HG03135 (cell line): ENCODE measurements around the gene RSAD1.

ENCODE experiments used
- ATAC-seq: cut with Tn5 transposase; IDR thresholded peaks from one replicate; pipeline ENCODE4 v1.9.1; 2021; ENCODE audit warnings: mild to moderate bottlenecking, moderate library complexity; ENCODE audit not compliant: unreplicated experiment

The RSAD1 gene

DNA sequence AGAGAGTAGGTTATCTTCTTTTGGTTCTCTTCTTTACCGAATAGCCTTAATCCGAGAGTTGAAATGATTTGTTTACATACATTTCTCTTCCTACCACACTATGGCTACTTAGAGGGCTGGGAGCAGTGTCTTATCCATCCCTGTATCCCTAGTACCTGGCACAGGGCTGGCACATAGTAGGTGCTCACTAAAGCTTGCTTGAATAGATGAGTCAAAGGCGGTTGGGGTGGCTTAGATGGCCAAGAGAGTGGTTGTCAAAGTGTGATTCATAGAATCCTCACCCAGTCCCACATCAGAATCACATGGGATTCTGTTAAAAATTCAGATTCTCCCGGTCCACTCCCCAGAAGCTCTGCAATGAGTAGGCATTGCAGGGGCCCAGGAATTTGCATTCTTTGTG, 21.0 kb upstream of the RSAD1 start:
- ATAC-seq = no peak

DNA sequence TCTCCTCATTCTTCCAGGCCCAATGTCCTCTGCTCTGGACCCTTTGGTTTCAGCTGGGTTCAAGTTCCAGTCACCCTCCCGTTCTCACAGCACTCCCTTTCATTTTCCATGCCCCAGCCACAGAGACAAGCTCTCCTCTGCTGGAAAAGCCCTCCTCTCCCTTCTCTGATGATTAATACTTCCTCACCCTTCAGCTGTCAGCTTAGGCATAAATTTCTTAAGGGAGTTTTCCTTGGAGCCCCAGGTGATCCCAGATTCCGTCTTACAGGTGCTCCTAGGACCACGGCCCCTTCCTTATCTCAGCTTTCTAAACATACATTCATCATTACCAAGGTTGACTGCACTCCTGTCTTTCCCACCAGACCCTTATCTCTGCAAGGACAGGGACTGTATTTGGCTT, 20.4 kb upstream of the RSAD1 start:
- ATAC-seq = no peak

DNA sequence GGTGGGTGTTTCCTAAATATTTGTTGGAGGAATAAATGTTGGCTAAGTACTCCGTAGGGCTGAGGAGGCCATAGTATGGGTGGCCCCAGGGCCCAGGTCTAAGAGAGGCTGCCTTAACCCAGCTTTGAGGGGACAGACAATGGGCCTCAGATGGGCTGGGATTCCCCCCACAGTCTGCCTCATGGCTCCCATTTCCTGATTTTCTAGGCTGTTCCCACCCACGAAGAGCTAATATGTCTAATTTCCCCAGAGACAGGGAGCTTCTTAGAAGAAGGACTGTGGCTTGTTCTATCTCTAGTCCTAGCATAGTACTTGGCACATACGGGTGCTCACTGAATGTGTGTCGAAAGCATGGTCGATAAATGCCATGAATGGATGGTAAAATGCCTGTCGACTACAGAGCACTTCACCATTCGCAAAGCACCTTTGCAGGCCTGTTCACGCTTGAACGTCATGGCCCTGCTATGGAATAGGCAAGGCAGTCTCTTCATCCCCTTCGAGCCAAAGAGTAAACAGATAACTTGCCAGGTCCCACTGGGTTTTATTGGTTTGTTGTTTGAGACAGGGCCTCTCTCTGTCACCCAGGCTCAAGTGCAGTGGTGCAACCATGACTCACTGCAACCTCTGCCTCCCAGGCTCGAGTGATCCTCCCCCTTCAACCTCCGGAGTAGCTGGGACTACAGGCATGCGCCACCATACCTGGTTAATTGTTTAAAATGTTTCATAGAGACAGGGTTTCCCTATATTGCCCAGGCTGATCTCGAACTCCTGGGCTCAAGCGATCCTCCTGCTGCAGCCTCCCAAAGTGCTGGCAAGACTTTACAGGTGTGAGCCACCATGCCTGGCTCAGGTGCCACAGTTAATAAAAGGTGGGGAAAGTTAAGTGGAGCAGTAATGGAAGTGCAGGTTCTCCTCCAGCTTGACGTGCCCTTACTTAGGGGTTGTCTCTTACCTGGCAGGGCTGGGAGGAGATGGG, 19.7 kb upstream of the RSAD1 start:
- no peak for ATAC-seq

- ATAC-seq = no peak
These were observed 18.9 kb upstream of the RSAD1 start for GRCh38 chr17:50459756-50460155.

- ATAC-seq = no peak
These were observed 17.7 kb upstream of the RSAD1 start for GRCh38 chr17:50460831-50461526.

GRCh38 chr17:50461550-50462132, 17.0 kb upstream of the RSAD1 start:
- ATAC-seq = no peak

DNA sequence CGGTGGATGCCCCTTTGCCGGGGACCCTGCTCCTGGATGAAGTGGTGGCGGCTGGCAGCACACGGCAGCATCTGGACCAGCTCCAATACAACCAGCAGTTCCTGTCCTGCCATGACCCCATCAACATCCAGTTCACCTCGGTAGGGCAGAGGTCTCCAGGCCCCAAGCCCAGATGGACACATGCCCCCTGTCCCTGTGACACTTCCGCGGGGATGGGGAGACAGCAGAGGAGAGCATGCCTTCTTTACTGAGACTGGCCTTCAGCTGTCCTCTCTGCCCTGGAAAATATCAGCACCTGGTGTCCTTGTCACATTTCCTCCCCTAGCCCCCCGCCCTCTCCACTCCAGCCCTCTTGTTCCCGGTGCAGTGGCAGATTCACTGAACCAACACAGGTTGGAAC, 16.2 kb upstream of the RSAD1 start:
- no peak for ATAC-seq

DNA sequence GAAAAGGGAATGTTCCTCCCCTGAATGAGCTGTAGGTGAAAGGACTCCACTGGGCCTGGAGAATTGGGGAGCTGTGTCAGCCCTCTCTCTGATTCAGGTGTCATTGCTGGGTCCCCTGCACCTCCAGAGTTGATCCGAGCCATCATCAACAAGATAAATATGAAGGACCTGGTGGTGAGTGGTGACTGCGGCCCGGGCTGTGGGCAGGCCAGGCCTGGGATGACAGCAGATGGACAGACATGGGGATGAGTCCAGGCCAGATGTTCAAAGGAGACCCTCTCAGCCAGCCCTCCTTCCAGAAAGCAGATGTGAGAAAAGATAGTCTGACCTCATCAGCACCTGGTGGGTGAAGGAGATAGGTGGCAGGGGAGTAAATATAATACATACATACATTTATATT, 14.5 kb upstream of the RSAD1 start:
- ATAC-seq = no peak

DNA sequence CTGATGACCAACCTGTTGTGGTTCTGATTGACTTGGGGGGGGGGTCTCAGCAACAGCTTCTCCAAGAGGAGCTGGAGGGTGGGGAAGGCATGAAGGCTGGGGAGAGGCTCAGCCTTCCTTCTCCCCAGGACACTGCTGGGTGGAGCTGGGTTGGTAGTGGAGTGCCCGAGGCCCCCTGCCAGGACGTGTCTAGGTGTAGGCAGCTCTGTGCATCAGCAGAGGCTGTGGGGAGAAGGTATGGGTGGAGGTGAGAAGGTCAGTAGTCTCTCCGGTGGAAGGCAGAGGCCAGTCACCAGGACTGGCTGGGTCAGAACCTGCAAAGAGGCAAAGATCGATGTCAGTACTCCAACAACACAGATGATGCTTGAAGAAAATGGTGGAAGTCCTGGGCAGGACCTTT, 13.9 kb upstream of the RSAD1 start:
- no peak for ATAC-seq

- no peak for ATAC-seq
These were observed 13.5 kb upstream of the RSAD1 start for GRCh38 chr17:50465171-50465570.

DNA sequence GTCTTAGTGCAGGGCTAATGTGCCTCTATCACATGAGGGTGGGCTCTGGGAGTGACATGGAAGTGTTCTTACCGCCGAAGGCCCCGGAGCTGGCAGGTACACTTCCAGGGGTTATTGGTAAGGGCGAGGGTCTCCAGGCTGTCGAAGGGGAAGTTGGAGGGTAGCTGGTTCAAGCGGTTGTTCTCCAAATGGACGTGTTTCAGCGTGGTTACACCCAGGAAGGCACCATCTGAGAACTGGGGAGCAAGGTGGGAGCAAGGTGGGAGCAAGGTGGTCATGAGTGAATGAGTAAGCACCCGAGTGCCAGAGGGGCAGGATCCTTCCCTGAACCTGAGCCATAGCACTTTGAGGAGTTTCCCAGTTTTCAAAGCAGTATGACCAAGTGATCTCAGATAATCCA, 13.0 kb upstream of the RSAD1 start:
- ATAC-seq = no peak

GRCh38 chr17:50466371-50467113, 12.1 kb upstream of the RSAD1 start:
- no peak for ATAC-seq

GRCh38 chr17:50467114-50467854, 11.4 kb upstream of the RSAD1 start:
- no peak for ATAC-seq

DNA sequence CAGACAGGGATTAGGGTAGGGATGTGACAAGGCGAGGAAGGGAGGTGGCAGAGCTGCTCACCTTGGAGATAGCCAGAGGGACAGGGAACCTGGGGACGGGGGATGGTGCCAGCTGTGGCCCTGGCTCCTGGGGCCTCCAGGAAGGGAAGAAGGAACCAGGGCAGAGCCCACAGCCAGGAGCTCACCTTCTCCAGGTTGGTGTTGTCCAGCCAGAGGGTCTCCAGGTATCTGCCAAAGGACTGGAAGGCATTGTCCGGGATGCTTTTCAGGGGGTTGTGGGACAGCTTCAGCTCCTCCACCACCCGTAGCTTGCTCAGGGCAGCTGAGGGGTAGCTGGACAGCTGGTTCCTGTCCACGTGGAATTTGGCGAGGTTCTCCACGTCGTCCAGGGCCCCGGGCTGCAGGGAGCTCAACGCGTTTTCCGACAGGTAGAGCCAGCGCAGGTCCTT, 10.8 kb upstream of the RSAD1 start:
- ATAC-seq = no peak

GRCh38 chr17:50468304-50469207, 10.1 kb upstream of the RSAD1 start, which contains the start of gene CHAD:
CHAD (minus strand) TSS chr17:50468880; CDS start chr17:50468813, 67 bp downstream.
- ATAC-seq = no peak

DNA sequence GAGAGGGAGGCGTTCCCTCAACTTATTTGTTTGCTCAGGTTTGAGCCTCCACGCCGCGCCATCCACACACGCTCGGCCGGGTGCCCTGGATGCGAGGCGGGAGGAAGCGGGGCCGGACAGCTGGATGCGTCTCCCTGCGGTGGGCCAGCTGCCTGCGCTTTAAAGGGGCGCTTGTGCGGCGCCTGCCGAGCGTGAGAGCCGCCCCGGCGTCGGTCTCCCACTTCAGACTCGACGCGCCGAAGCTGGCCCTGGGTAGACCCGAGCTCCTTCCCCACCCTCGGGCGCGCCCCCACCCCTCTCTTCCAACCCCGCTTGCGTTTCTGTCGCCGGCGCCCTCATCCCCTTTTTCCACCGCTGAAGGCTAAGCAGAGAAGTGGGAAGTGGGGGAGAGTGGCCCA, 9.5 kb upstream of the RSAD1 start:
- ATAC-seq = no peak

DNA sequence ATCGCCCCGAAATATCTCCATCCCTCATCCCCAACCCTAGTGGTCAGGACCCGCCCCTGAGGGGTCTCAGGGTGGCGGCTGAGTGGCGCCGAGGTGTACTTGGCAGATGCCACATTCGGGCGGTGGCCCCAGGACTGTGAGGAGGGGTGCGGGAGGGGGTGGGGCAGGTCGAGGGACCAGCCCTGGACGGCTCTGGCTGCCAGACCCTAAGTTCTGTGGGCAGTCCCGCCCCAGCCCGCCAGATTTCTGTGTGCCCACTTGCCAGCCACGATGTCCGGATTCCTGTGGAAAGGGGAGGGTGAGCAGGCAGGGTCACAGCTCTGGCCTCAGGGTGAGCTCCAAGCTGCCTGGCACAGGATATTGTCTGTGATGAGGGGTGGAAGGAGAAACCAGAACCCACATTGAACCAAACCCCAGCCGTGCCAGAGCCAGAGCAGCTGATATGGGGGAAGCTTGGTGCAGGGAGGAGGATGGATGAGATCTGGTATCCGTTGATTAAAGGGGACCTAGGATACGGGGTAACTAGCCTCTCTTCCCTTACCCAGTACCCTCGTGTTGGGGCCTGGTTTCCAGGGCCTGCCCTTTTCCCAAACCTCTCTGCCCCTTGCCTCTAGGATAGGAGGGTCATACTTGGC, 8.9 kb upstream of the RSAD1 start:
- no peak for ATAC-seq

GRCh38 chr17:50470426-50470825, 8.2 kb upstream of the RSAD1 start:
- ATAC-seq = no peak
